Stimulated activated CD4-positive, alpha-beta T cell treated with anti-CD3 and anti-CD28 coated beads, Interleukin-1b, Interleukin-23, amount 100 ng/mL, for 4 hours (primary cell): ENCODE data around the gene RILP.
"Not testable (repeated sequence)": the region's sequence is repeated elsewhere in the genome, so short reads cannot be mapped to it uniquely, and the experiment has no call there.

ENCODE experiments used
- DNase-seq, 2 donors: peaks; one replicate each; pipeline ENCODE4 v3.0.0-alpha.2; 2020; ENCODE audit warnings: low read depth in 2 of 2

The RILP gene

GRCh38 chr17:1649844-1650501 is at the start of gene RILP:
Gene RILP, minus strand, starts transcription at chr17:1649866. Its CDS starts 62 bp downstream, at chr17:1649804.
- no peak for DNase-seq

DNA sequence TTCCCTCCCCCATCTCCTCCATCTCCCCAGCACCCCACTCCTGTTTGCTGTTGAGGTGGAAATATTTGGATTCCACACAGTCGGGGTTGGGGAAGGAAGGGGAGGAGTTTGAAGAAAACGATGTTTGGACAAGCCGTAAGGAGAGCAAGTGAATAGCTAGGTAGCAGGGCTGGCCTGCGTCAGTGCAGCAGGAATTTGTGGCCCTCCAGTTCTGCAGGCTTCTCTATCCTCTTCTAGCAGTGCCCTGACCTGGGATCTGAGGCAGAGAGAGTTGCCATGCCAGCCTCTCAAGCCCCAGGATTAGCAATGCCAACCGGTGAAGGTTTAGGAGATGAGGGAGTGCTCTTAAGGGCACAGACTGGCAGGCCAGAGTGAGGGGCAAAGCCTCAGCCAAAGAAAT is 48.0 kb upstream of the RILP start:
- DNase-seq, result no peak

- DNase-seq, result no peak
Measured at GRCh38 chr17:1695365-1695764, 45.7 kb upstream of the RILP start.

DNA sequence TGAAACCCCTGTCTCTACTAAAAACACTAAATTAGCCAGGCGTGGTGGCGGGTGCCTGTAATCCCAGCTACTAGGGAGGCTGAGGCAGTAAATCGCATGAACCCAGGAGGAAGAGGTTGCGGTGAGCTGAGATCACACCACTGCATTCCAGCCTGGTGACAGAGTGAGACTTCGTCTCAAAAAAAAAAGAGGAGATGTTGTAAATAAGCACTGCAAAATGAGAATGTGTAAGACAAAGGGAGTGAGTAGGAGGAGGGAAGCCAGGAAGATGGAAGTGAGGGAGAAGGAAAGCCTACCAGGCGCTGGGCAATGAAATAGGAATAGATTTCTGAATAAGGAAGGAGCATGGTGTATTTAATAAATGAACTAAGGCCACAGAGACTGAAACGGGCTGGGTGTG is 43.7 kb upstream of the RILP start:
- DNase-seq, result no peak

GRCh38 chr17:1690544-1691221 is 41.0 kb upstream of the RILP start:
- no peak for DNase-seq

GRCh38 chr17:1688405-1688804 is 38.7 kb upstream of the RILP start:
- DNase-seq, result not testable (repeated sequence)

GRCh38 chr17:1686086-1686485 is 36.4 kb upstream of the RILP start:
- no peak for DNase-seq

- DNase-seq, result peak; percentile 97
Measured at GRCh38 chr17:1684378-1685189, 34.9 kb upstream of the RILP start, which contains the start of gene PRPF8. Gene PRPF8, minus strand, starts transcription at chr17:1684867. Its CDS starts 296 bp downstream, at chr17:1684571.

DNA sequence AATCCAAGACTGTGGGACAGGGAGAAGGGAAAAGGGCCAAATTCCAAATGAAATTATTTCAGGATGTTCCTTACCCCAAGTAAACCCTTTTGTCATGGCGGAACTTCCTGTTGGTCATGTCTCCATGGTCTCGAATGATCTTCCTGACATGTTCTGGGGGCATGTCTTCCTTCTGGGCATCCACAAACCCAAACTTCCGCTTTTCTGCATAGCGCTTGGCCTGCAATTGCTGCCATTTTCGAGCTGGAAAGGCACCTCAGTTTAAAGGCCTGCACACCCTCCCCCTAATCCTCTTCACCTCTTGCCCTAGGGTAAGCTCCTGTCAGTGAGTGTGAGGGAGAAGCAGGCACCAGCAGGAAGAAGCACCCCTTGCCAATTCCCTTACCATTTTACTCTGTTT is 33.8 kb upstream of the RILP start:
- no peak for DNase-seq

- no peak for DNase-seq
Measured at GRCh38 chr17:1676401-1676800, 26.7 kb upstream of the RILP start.

DNA sequence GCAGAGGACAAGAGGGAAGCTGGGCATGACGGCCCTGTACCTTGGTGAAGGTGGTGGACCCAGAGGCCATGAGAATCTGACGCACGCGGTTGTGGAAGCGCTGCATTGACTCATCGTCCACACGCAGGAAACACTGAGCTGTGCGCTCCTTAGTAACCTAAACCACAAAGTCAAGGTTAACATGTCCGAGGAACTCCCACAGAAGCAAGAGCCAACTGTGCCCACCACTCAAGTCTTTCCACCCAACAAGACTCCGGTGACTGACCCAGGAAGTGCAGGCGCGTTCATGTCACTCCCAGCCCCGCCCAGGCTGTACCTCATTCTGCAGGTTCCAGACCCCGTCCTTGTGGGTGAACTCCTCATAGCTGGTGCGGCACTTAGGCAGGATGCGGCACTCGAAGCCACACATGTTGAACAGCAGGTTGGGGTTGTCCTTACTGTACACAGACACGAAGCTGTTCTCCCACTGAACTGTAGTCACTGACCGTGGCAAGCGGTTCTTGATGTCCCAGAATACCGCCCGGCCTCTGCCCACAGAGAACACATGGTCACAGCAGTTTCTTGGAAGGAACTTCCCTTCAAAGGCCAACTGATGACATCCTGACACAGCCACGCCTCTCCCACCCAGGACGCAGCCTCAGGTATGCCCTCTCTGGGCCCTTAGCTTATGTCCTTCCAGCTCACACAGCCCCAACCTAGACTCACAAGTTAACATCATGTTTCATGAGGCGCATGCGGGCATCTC is 23.5 kb upstream of the RILP start:
- DNase-seq, result no peak

GRCh38 chr17:1663934-1664333 is 14.3 kb upstream of the RILP start:
- not testable (repeated sequence) for DNase-seq

GRCh38 chr17:1661045-1661444 is 11.4 kb upstream of the RILP start:
- no peak for DNase-seq

GRCh38 chr17:1658100-1658499 is 8.4 kb upstream of the RILP start:
- DNase-seq, result no peak

DNA sequence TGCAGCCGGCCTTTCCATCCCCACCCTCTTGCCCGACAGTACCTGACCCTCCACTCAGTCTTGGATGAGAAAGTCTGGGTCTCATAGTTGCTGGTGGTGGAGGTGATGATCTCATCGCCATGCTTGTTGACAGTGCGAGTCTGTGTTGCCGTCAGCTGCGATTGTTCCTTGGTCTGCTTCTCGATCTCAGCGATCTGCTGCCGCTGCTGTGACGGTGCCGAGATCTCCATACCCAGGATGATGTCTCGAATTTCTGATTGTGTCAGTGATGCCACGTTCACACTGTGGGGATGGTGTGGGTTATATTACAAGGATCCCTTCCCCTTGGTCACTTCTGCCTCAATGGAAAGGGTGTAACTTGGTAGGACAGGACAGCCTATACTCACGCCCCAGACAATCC is 4.1 kb upstream of the RILP start:
- no peak for DNase-seq

GRCh38 chr17:1652794-1653193 is 3.1 kb upstream of the RILP start:
- not testable (repeated sequence) for DNase-seq

DNA sequence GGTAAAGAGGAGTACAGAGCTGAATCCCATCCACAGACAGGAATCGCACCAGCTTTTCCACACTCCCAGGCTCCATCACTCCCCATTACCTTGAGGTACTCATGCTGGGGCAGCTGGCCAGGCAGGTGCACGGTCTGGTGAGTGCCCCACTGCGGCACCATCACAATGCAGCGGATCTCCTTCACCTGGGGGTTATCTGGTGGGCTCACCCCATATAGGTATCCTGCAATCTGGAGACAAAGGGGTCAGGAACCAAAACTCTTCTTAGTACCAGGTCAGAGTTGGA is 1.8 kb upstream of the RILP start:
- DNase-seq, result no peak

- DNase-seq, result no peak
Measured at GRCh38 chr17:1650731-1651558, 1.3 kb upstream of the RILP start.

GRCh38 chr17:1648963-1649843 is 463 bp downstream of the RILP start:
- DNase-seq, result peak; percentile 89 to 94
